ENCODE measurements around the gene SMPD4.
"Not testable (repeated sequence)": the region's sequence is repeated elsewhere in the genome, so short reads cannot be mapped to it uniquely, and the experiment has no call there.

The SMPD4 gene, protein sequence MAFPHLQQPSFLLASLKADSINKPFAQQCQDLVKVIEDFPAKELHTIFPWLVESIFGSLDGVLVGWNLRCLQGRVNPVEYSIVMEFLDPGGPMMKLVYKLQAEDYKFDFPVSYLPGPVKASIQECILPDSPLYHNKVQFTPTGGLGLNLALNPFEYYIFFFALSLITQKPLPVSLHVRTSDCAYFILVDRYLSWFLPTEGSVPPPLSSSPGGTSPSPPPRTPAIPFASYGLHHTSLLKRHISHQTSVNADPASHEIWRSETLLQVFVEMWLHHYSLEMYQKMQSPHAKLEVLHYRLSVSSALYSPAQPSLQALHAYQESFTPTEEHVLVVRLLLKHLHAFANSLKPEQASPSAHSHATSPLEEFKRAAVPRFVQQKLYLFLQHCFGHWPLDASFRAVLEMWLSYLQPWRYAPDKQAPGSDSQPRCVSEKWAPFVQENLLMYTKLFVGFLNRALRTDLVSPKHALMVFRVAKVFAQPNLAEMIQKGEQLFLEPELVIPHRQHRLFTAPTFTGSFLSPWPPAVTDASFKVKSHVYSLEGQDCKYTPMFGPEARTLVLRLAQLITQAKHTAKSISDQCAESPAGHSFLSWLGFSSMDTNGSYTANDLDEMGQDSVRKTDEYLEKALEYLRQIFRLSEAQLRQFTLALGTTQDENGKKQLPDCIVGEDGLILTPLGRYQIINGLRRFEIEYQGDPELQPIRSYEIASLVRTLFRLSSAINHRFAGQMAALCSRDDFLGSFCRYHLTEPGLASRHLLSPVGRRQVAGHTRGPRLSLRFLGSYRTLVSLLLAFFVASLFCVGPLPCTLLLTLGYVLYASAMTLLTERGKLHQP

DNA sequence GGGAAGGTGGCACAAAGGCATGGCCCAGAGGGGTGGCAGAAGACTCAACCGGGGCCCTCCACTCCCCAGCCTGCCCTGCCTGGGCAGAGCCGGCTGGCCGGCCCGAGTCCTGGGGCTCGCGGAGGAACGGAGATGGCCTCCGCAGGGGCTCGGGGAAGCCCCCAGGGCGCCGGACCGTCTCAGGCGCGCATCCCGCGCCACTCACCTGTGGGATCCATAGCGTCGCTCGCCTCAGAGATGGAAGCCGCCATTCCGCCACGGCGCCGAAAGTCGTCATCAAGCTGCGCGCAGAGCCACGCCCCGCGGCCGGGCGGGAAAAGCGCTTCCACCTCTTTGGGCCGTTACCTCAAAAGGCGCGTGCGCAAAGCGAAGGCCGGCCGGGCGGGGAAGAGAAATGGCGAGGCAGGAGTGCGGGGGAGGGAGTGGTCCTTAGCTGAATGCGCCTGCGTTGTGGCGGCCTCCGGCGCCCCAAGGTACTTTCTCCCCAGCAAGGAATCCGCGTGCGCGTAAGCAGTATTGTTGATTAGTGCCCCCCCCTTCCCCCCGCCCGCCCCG is at the start of gene SMPD4:
Gene SMPD4, minus strand, starts transcription at position 278 of the 555 bp plus-strand sequence. CDS start 5,010 bp downstream, outside the sequence.
- peak; percentile 96 for DNase-seq (ENCODE audit: low spot score)

DNA sequence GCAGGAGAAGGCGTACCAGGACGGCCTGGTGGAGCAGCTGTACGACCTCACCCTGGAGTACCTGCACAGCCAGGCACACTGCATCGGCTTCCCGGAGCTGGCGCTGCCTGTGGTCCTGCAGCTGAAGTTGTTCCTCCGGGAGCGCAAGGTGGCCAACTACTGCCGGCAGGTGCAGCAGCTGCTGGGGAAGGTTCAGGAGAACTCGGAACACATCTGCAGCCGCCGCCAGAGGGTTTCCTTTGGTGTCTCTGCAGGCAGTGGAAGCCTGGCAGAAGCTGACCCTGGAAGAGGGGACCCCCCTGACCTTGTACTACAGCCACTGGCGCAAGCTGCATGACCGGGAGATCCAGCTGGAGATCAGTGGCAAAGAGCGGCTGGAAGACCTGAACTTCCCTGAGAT is 49.5 kb upstream of the SMPD4 start:
- DNase-seq (ENCODE audit: low spot score), result not testable (repeated sequence)

DNA sequence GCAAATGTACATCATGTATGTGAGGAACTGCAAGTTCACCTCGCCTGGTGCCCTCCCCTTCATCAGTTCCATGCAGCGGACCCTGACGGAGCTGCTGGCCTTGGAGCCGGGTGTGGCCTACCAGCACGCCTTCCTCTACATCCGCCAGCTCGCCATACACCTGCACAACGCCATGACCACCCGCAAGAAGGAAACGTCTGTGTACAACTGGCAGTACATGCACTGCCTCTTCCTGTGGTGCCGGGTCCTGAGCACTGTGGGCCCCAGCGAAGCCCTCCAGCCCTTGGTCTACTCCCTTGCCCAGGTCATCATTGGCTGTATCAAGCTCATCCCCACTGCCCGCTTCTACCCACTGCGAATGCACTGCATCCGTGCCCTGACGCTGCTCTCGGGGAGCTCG is 49.0 kb upstream of the SMPD4 start:
- not testable (repeated sequence) for DNase-seq (ENCODE audit: low spot score)

DNA sequence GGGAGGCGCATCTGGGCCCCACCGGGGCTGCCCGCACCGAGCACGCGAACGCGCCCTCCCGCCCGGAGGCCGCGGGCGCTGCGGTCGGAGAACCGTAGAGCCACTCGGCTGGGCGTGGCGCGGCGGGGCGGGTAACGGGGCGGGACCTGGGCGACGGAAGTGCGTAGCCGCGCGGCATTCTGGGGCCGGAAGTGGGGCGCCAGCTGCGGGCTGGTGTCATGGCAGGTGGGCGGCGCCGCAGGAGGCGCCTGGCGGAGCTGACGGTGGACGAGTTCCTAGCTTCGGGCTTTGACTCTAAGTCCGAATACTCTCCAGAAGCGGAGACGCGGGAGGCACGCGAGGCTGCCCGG is 47.7 kb upstream of the SMPD4 start:
- not testable (repeated sequence) for DNase-seq (ENCODE audit: low spot score)

DNA sequence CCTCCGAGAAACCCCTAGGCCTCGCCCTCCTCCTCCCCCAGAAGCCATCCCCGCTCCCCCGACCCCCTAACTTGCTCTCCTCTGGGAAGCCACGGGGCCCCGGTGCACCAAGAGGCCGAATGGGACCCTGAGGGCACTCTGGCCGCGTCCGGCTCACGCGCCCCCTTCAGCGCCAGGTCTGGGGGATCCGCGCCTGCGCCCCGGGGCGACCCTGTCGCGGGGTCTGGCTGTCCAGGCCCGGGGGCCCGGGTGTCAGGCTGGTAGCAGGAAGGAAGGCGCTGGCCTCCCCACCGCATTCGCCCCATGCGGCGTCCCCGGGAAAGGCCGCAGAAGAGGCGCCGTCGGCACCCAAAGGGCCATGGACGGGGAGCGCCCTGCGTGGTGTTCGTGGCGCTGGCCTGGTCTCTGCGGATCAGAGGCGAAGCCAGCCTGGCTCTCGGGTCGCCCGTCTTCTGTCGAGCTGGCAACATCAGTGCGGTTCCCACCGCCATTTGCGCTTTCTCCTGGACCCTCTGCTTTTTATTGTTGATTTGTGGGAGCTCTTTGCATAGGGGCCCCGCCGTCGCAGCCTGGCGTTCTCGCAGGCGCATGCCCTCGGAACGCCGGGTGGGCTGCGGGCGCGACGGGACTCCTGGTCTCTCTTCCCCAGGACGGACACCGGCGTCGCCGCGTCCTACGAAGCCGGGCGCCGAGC is 47.2 kb upstream of the SMPD4 start:
- DNase-seq (ENCODE audit: low spot score), result not testable (repeated sequence)

DNA sequence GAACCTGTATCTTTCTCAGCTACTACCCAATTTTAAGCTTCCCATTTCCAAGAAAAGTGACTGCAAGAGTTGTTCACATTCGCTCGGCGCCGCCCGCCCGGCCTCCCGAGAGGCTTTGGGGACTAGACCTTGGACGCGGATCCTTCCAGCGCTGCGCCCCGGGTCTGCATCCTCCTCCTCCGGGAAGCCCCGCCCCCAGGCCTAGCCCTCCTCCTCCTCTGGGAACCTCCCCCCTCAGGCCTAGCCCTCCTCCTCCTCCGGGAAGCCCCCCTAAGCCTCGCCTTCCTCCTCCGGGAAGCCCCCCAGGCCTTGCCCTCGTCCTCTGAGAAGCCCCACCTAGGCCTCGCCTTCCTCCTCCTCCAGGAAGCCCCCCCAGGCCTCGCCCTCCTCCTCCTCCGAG is 46.6 kb upstream of the SMPD4 start:
- not testable (repeated sequence) for DNase-seq (ENCODE audit: low spot score)

DNA sequence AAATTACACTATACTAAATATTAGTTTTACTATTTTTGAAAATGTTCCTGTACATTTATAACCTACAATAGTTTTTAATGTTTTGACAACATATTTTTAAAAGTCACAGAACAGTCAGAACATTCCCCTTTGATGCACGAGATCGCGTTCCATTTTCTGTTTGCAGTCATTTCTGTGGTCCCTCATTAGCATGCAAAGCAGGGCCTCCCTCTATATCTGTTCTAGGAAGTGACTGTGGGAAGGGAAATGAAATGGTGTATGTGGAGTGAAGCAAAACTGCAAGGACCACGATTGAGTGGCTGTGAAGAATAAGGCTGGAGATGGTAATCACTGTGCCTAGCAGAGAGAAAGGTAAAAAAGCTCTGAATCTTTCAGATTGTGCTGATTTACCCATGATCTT is 41.1 kb upstream of the SMPD4 start:
- not testable (repeated sequence) for DNase-seq (ENCODE audit: low spot score)

DNA sequence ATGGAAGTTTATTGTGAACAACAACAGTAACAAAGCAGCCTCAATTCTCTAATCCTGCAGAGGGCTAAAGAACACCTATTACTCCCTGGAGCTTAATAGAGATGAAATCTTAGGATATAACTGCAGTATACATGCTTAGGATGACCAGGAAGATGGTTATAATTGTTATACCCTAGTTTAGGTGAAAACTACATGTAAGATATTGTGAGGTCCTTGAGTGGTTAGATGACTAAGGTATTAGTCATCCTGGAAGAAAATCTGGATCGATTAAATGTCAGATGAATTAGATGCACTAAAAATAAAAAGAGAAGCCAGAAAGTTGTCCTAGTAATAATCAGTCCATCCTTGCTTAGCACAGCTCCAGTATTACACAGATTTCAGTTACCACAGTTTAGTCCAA is 39.1 kb upstream of the SMPD4 start:
- DNase-seq (ENCODE audit: low spot score), result not testable (repeated sequence)

DNA sequence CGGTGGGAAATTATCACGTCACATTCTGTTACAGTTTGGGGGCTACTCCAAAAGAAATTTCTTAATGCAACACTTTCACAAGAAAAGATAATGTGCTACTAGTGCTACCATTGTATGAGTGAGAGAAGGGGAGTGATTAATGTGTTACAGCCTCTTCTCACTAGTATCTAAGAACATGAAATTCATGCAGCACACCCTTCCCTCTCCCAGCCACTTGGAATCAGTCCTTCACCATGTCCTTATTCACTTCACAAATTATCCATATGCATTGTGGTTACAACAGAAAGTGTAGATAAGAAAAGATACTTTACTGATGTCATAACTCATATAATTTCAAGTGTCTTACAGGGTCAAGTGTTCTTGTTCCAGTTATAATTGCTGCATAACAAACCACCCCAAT is 37.7 kb upstream of the SMPD4 start:
- not testable (repeated sequence) for DNase-seq (ENCODE audit: low spot score)

DNA sequence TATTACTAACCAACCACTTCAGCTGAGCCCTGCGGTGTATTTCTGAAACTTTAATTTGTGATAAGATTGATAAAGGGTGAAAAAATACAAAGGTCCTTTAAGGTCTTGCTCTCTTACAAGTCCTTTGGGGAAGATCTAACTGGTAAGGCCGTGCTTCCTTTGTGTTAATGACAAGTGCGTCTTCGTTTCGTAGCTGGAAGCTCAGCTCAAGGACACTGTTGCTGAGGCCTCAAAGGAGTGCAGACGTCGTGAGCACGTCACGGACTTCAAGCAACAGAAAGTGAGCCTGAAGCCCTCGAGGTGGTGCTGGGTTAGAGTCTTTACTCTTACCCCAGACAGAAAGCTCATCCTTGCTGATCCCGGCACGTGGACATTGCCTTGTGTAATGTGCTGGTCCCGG is 25.6 kb upstream of the SMPD4 start:
- DNase-seq (ENCODE audit: low spot score), result not testable (repeated sequence)

DNA sequence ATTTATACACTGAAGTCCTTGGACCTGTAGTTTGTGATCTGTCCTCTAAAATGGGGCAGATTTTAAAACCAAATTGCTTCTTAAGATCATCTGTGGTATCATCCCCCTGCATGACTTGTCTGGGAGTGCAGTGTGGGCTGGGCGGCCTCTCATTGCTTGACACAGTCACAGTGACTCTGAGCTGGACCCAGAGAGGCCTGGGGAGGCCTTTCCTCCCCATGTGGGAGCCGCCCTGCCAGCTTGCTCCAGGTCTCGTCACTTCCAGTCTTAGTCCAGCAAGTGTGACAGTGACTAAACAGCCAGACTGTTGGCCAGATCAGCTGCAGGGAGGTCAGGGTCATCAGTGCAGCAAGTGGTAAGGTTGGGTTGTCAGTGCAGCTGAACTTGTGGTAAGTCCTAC is 21.7 kb upstream of the SMPD4 start:
- not testable (repeated sequence) for DNase-seq (ENCODE audit: low spot score)

DNA sequence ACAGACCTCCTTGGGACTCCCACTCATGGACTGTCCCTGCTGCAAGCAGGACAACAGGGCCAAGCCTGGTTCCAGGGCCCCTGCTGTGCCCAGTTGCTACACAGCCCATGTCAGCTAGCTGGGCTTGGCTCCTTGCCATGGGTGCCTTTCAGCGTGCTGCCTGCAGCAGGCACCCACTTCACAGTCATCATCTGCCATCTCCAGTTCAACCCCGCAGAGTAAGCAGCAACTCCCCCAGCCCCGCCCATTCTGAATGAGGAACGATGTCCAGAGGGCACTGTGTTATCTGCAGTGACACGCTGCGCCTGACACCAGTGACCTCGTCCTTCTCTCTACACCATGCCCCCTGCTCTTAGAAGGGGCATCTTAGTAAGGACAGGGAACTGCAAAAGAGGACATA is 21.1 kb upstream of the SMPD4 start:
- not testable (repeated sequence) for DNase-seq (ENCODE audit: low spot score)

DNA sequence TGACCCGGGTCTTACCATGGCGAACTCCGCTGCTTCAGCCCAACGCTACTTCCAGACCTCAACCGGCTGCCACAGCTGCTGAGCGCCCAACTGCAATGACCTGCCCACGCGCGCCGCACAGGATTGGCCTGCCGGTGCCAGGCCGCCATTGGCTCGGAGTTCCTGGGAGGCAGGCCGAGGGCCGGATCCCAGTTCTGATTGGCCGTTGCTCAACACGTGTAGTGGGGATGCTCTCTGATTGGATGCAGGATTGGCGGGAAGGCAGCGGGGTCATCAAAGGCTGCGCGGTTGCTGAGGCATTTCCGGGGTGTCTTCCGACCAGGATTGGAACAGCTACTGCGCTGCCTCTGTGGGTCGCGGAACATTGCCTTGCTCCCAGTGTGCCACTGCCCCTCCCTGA is 16.9 kb upstream of the SMPD4 start, which contains the start of gene TUBA3E:
Gene TUBA3E, minus strand, starts transcription at position 97 of the 400 bp plus-strand sequence. Its CDS starts 79 bp downstream, at position 18.
- DNase-seq (ENCODE audit: low spot score), result no peak

DNA sequence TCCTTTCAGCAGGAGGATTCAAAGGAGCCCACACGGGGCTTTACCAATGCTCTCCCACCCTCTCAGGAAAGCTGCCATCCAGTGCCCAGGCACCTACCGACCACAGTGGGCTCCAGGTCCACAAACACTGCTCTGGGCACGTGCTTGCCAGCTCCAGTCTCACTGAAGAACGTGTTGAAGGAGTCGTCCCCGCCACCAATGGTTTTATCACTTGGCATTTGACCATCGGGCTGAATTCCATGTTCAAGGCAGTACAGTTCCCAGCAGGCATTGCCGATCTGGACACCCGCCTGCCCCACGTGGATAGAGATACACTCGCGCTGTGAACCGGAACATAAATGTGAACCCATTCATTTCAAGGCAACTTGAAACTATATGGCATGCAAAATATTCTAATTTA is 14.7 kb upstream of the SMPD4 start:
- not testable (repeated sequence) for DNase-seq (ENCODE audit: low spot score)

DNA sequence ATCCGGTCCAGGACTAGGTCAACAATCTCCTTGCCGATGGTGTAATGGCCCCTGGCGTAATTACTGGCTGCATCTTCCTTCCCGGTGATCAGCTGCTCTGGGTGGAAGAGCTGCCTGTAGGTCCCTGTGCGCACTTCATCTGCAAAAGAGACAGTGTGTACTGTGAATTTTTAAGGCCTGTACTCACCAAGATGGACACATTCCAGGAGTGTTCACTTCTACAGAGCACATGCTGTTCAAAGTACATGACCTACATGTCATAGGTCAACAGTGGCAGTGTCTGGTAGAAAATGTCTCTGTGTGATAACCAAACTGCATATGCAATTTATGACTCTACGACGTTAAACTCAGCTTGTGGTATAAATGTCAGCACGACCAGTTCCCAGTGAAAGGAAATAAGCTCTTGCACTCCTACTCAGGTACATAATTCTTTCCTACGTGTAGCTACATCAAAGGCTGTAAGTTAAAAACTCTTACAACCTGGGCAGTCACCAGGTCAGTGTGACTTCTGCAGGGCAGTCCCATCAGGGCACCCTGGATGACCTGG is 13.8 kb upstream of the SMPD4 start:
- DNase-seq (ENCODE audit: low spot score), result not testable (repeated sequence)

DNA sequence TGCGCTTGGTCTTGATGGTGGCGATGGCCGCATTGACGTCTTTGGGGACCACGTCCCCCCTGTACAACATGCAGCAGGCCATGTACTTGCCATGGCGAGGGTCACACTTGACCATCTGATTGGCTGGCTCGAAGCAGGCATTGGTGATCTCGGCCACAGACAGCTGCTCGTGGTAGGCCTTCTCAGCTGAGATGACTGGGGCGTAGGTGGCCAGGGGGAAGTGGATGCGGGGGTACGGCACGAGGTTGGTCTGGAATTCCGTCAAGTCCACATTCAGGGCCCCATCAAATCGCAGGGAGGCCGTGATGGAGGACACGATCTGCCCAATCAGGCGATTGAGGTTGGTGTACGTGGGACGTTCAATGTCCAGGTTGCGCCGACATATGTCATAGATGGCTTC is 12.4 kb upstream of the SMPD4 start:
- not testable (repeated sequence) for DNase-seq (ENCODE audit: low spot score)

DNA sequence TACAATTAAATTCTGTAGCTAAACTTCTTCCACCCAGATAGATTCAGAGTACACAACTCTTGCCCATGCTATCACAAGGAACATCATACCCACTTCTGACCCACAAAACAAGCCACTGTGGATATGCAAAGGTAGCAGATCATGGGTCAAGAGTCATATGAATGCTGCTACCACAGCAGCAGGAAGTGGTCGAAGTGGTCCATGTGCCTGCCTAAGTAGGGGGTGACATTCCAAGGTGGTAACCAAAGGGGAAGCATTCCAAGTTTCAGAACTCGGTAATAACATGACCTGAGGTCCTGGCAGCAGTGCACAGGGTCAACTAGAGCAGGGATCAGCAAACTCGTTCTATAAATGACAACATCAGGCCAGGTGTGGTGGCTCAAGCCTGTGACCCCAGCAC is 11.0 kb upstream of the SMPD4 start:
- not testable (repeated sequence) for DNase-seq (ENCODE audit: low spot score)

DNA sequence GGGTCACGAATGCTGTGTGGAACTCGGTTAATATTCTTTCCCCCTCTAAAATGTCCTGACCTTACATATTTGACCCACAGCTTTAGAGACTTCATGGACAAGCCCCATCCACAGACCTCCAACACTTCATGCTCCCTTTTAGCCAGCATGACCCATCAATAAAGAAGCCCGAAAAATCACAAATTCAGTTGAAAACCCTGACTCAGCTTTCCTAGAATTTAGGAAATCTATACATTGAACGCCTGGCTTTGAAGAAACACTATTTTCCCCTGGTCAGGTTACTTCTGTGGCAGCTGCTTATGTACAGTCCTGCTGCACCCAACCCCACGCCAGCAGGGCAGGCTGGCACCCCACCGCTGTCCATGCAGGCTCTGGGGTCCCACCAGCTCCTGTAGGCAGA is 9.9 kb upstream of the SMPD4 start:
- not testable (repeated sequence) for DNase-seq (ENCODE audit: low spot score)

DNA sequence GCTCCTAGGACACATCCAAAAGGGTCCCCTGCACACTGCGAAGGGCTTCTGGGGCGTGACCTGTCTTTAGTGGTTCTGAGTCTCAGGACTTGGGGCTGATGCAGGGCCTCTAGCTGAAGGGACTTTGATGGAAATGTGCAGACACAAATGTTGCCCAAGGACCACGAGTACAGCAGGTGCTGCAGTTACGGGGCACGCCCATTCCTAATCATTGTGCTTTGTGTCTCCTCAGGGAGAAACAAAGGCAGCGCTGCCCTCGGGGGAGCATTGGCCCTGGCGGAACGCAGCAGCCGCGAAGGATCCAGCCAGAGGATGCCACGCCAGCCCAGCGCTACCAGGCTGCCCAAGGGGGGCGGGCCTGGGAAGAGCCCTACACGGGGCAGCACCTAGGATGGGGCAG is 8.8 kb upstream of the SMPD4 start:
- no peak for DNase-seq (ENCODE audit: low spot score)

DNA sequence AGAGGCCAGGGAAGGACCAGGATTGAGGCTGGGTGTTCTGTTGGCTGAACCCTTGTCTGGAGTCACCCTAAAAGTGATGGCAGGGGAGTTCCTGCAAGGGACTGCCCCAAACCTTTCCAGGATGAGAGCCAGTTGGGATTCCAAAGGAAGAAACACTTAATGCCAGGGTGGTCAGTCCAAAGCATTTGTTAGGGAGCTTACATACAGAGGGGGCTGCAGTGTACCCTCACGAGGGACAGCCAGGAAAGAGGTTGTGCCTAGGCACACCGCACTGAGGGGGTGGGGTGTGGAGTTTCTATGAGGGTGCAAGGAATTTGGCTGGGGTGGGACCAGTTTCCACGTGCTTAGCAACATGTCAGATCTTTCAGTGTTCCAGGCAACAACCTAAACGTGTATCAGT is 7.6 kb upstream of the SMPD4 start:
- not testable (repeated sequence) for DNase-seq (ENCODE audit: low spot score)
